ENCODE measurements around the gene SEC16B.

DNA sequence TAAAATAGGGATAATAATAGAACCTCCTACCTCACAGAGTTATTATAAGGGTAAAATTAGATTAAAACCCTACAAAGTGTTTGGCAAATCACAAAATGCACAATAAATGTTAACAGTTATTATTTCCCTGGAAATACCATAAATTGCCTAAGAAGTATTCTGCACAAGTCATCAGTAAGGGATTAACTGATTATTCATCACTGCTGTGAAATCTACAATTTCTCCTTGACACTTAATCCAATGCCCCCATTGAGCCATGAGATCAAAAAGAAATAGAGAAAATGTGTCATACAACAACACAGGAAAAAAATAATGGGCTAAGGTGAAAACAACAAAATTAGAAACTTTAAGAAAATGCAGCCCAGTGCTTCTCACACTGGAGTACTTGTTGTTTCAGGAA, 6.7 kb upstream of the SEC16B start:
- TF ChIP-seq, protein P1, sequence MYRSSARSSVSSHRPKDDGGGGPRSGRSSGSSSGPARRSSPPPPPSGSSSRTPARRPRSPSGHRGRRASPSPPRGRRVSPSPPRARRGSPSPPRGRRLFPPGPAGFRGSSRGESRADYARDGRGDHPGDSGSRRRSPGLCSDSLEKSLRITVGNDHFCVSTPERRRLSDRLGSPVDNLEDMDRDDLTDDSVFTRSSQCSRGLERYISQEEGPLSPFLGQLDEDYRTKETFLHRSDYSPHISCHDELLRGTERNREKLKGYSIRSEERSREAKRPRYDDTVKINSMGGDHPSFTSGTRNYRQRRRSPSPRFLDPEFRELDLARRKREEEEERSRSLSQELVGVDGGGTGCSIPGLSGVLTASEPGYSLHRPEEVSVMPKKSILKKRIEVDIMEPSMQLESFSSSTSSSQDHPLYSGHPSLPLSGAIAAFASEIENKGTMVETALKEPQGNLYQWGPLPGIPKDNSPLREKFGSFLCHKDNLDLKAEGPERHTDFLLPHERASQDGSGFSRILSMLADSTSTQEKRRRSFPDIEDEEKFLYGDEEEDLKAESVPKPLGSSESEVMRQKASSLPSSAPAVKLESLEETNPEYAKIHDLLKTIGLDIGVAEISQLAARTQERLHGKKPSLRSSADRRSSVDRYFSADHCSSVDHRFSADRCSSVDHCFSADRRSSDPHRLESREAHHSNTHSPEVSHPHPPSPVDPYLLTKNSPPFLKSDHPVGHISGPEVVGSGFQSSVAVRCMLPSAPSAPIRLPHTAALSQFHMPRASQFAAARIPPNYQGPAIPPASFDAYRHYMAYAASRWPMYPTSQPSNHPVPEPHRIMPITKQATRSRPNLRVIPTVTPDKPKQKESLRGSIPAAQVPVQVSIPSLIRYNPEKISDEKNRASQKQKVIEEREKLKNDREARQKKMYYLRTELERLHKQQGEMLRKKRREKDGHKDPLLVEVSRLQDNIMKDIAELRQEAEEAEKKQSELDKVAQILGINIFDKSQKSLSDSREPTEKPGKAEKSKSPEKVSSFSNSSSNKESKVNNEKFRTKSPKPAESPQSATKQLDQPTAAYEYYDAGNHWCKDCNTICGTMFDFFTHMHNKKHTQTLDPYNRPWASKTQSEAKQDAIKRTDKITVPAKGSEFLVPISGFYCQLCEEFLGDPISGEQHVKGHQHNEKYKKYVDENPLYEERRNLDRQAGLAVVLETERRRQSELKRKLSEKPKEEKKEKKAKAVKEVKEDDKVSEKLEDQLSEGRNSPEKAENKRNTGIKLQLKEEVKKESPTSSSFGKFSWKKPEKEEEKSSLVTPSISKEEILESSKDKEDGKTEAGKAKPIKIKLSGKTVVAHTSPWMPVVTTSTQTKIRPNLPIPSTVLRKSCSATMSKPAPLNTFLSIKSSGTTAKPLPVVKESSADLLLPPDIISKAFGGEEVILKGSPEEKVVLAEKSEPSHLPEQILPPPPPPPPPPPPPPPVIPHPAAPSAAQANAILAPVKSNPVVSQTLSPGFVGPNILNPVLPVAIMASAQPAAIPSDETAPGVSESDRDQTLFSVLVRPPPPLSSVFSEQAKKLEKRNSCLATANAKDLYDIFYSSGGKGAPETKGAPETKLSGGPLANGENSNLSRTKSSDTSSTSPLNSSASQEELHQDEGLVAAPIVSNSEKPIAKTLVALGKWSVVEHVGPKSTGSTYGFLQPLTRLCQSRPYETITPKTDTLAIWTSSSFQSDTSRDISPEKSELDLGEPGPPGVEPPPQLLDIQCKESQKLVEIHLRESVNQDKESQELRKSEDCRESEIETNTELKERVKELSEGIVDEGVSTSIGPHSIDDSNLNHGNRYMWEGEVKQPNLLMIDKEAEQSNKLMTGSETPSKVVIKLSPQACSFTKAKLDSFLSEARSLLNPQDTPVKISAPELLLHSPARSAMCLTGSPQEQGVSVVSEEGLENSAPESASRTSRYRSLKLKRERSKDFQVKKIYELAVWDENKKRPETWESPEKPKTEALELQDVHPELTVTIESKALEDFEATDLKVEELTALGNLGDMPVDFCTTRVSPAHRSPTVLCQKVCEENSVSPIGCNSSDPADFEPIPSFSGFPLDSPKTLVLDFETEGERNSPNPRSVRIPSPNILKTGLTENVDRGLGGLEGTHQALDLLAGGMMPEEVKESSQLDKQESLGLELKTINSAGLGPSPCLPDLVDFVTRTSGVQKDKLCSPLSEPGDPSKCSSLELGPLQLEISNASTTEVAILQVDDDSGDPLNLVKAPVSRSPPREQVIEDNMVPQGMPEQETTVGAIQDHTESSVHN (CRISPR knock-in tag; IDR thresholded peaks at IDR 0.05) = no peak
- TF ChIP-seq, protein P2, sequence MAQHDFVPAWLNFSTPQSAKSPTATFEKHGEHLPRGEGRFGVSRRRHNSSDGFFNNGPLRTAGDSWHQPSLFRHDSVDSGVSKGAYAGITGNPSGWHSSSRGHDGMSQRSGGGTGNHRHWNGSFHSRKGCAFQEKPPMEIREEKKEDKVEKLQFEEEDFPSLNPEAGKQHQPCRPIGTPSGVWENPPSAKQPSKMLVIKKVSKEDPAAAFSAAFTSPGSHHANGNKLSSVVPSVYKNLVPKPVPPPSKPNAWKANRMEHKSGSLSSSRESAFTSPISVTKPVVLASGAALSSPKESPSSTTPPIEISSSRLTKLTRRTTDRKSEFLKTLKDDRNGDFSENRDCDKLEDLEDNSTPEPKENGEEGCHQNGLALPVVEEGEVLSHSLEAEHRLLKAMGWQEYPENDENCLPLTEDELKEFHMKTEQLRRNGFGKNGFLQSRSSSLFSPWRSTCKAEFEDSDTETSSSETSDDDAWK (CRISPR knock-in tag; IDR thresholded peaks at IDR 0.05) = no peak
- TF ChIP-seq GATAD2A (CRISPR knock-in tag; IDR thresholded peaks at IDR 0.05) = no peak
- TF ChIP-seq IKZF1 (IDR thresholded peaks at IDR 0.05) = no peak
- TF ChIP-seq, protein P3, sequence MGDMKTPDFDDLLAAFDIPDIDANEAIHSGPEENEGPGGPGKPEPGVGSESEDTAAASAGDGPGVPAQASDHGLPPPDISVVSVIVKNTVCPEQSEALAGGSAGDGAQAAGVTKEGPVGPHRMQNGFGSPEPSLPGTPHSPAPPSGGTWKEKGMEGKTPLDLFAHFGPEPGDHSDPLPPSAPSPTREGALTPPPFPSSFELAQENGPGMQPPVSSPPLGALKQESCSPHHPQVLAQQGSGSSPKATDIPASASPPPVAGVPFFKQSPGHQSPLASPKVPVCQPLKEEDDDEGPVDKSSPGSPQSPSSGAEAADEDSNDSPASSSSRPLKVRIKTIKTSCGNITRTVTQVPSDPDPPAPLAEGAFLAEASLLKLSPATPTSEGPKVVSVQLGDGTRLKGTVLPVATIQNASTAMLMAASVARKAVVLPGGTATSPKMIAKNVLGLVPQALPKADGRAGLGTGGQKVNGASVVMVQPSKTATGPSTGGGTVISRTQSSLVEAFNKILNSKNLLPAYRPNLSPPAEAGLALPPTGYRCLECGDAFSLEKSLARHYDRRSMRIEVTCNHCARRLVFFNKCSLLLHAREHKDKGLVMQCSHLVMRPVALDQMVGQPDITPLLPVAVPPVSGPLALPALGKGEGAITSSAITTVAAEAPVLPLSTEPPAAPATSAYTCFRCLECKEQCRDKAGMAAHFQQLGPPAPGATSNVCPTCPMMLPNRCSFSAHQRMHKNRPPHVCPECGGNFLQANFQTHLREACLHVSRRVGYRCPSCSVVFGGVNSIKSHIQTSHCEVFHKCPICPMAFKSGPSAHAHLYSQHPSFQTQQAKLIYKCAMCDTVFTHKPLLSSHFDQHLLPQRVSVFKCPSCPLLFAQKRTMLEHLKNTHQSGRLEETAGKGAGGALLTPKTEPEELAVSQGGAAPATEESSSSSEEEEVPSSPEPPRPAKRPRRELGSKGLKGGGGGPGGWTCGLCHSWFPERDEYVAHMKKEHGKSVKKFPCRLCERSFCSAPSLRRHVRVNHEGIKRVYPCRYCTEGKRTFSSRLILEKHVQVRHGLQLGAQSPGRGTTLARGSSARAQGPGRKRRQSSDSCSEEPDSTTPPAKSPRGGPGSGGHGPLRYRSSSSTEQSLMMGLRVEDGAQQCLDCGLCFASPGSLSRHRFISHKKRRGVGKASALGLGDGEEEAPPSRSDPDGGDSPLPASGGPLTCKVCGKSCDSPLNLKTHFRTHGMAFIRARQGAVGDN (CRISPR knock-in tag; IDR thresholded peaks at IDR 0.05) = no peak

All from HepG2 (cell line).